UCSD-AML1 (cell line): ENCODE measurements around the gene TBC1D3B.
"Not testable (repeated sequence)": the region's sequence is repeated elsewhere in the genome, so short reads cannot be mapped to it uniquely, and the experiment has no call there.

Experiments used
- DNase-seq: peaks from one replicate; lab custom pipeline; 2025; ENCODE audit not compliant: unreplicated experiment; lab: John Stamatoyannopoulos, UW

TBC1D3B gene

DNA sequence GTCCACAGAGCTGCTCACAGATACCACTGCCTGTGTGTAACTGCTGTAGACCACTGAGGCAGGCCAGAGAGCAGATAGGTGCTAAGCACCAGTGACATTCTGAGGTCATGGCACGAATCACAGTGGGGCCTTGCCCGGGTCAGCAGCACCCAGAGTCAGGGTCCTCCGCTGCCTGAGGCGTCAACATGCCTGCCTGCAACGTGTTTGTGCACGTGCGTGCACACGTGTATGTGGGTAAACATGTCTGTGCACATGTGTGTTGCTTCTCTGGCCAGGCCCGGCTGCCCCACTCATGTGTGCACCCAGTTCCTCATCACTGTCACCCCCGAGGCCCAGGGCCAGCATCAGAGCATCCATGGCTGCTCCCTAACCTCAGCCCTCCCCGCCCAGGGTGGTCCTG, at the start of gene TBC1D3B:
TBC1D3B (minus strand) TSS at position 101 of the 400 bp plus-strand sequence. CDS start 1,586 bp downstream, outside the sequence.
- not testable (repeated sequence) for DNase-seq

DNA sequence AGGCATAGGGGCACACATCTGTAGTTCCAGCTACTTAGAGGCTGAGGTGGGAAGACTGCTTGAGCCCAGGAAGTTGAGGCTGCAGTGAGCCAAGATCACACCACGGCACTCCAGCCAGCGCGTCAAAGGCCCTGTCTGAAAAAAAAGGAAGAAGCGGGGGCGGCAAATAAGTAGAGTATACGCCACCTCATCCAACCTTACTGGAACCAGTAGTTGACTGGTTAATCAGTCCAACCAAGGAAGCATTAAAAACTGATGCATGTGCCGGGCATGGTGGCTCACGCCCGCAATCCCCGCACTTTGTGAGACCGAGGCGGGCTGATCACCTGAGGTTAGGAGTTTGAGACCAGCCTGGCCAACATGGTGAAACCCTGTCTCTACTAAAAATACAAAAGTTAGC, 46.5 kb upstream of the TBC1D3B start:
- not testable (repeated sequence) for DNase-seq

DNA sequence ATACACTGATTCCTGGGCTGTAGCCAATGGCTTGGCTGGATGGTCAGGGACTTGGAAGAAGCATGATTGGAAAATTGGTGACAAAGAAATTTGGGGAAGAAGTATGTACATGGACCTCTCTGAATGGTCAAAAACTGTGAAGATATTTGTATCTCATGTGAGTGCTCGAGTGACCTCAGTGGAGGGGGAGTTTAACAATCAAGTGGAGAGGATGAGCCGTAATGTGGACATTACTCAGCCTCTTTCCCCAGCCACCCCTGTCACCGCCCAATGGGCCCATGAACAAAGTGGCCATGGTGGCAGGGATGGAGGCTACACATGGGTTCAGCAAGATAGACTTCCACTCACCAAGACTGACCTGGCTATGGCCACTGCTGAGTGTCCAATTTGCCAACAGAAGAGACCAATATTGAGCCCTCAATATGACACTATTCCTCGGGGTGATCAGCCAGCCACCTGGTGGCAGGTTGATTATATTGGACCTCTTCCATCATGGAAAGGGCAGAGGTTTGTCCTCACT, 45.2 kb upstream of the TBC1D3B start:
- DNase-seq, result not testable (repeated sequence)

DNA sequence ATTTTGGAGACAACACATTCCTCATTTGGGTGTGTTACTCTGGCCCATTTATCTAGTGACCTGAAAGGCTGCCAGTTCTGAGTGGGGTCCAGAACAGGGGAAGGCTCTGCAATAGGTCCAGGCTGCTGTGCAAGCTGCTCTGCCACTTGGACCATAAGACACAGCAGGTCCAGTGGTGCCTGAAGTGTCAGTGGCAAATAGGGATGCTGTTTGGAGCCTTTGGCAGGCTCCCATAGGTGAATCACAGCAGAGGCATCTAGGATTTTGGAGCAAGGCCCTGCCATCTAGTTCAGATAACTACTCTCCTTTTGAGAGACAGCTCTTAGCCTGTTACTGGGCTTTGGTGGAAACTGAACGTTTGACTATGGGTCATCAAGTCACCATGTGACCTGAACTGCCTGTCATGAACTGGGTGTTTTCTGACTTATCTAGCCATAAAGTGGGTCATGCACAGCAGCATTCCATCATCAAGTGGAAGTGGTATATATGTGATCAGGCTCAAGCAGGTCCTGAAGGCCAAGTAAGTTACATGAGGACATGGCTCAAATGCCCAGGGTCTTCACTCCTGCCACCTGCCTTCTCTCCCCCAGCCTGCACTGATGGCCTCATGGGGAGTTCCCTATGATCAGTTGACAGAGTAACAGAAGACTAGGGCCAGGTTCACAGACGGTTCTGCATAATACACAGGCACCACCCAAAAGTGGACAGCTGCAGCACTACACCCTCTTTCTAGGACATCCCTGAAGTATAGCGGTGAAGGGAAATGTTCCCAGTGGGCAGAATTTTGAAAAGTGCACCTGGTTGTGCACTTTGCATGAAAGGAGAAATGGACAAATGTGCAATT, 44.5 kb upstream of the TBC1D3B start:
- not testable (repeated sequence) for DNase-seq

DNA sequence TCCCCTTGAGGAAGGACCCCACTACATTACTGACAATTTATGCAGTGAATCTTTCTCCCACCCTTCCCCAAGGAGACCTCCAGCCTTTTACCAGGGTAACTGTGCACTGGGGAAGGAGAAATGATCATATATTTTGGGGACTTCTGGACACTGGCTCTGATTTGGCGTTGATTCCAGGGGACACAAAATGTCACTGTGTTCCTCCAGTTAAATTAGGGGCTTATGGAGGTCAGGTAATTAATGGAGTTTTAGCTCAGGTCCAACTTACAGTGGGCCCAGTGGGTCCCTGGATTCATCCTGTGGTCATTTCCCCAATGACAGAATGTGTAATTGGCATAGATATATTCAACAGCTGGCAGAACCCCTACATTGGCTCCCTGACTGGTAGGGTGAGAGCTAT, 43.1 kb upstream of the TBC1D3B start:
- not testable (repeated sequence) for DNase-seq

DNA sequence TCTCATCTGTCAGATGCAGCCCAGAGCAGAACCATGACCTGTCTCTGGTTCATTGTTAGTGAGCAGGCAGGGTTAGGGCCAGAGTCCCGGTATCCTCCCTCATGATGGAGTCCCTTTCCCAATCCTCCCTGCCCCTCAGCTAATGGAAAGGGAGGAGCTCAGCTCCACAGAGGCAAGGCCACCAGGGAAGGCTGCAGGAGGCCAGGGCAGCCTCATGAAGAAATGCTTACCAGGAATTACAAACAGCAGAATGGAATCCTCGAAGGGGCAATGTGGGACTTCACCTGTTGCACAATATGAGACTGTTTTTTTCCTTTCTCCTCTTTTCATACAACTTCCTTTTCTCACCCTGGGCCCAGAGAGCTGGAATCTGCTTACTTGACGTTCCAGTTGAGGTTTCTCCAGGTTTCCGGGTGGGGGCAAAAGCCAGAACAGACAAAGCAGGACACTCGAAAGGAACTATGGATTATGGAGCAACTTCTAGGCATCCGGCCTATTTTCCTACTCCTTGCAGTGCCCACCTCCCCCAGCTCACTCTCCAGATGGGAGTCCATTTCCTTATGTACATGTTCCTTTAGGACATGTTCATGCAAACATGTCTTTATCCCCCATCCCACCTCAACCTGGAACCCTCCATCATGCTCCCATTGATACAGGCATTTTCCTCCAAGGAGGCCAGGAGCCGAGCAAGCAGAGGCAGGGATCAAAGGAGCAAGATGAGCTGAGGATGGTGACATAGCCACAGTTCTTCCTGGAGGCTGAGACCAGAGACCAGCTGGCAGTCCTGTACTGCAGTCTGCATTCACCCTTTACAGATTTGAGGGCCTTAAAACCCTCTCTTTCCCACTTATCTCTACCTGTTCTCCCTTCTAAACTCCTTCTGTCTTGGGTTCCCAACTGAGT, 39.2 kb upstream of the TBC1D3B start:
- not testable (repeated sequence) for DNase-seq

DNA sequence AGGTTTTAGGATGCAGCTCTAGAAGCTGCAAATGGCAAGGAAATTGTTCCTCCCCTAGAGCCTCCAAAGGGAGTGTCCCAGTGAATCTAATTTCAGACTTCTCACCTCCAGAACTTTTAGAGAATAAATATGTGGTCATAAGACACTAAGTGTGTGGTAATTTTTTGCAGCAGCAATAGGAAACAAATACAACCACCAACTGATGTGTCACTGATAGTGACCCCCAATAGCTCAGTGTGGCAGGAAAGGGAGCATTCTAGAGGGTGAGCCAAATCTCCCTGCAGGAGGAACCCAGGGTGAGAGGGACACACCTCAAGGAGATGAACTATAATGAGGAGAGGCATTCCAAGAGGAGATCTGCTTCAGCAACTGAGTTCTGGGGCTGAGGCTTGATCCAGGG, 38.5 kb upstream of the TBC1D3B start:
- DNase-seq, result no peak

DNA sequence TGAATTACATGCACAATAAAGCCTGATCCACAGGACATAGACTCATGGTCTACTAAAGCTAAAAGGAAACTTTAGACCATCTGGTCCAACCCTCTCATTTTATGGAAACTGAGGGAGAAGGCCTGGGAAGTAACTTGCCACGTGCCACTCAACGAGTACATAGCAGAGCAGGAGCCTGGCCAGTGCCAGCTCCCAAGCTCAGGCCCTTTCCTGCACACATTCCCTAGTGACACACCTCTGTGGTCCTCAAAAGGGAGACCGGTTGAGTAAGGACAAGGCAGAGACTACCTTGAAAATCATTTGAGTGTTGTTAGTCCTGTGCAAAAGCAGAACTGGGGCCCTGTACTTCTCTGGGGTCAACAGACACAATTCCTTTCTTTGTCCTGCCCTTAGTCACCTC, 37.3 kb upstream of the TBC1D3B start:
- no peak for DNase-seq

DNA sequence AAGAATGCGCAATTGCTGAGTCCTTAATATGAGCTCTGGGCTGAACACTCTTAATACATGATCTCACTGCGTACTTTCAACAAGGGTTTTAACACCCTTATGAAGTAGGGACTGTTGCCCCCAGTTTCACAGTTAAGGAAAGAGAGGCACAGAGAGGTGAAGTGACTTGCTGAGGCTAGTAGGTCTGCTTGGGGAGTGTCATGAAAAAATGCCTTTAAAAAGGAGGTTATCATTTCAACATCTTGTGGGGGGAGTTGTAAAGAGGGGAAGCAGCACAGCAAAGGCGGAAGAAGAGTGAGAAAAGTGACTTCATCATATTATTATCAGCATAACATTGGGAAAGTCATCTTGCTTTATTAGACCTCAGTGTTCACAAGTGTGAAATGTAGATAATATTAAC, 36.5 kb upstream of the TBC1D3B start:
- no peak for DNase-seq

DNA sequence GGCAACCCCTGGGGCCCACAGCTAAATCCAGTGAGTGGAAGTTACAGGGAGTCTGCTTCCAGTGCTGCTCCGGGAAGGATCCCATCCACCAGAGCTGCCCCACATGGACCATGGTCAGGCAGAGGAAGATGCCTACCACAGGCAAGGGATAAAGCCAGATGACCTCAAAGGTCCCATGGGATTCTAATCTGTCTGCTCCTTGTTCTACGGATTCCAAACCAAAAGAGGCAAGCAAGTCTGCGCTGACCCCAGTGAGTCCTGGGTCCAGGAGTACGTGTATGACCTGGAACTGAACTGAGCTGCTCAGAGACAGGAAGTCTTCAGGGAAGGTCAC, 35.8 kb upstream of the TBC1D3B start:
- DNase-seq, result no peak

DNA sequence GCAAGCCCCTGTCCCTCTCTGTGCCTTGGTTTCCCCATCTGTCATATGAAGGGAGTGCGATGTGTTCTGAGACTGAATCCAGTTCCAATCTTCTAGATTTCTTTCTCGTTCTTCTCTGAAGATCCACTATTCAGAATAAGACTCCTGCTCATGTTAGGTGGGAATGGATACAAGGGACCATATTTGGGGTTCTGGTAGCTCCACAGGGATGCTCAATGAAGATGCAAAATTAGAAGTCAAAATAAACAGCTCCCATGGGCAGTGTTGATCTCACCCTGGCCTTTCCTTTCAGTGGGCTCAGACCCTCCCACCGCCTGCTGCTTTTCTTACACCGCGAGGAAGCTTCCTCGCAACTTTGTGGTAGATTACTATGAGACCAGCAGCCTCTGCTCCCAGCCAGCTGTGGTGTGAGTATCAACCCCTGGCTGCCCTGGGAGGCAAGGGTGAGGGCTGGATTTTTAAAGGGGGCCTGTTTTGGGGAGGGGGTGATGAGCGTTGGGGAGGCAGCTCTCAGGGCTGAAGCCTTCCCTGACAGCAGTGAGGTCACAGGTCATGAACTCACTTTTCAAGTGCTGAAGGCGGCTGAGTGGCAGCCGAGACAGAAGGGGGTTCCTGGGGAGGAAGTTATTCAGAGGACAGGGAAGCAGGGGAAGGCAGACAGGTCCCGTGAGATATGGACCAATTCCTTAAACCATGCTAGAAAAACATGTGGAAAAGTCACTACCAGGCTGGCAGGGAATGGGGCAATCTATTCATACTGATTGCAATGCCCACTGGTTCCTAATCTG, 35.2 kb upstream of the TBC1D3B start:
- DNase-seq, result not testable (repeated sequence)

DNA sequence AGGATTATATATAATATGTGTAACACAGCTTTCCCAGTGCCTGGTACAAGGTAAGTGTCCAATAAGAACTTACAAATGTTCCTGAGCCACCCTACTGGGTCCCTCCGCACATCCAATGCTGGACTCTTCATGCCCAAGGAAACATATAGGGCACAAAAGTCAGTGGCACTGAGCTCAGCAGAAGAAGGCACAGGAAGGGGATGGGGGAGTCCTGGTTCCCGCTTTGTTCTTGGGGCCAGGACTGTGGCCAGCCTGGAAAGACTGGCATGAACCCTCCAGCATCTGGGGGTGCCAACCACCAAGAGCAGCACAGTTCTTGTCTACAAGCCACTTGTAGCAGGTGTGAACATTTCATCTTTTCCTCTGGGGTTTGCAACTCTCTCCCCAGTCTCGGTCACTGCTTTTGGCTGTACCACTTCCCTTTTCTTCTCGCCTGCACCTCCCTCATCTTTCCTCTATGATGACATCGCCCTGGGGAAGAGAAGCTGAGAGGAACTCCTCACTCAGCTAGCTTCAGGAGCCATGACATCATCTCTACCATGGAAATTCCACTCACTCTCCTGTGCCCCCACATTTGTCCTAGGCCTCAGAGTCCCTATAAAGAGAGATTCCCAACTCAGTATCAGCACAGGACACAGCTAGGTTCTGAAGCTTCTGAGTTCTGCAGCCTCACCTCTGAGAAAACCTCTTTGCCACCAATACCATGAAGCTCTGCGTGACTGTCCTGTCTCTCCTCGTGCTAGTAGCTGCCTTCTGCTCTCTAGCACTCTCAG, 34.2 kb upstream of the TBC1D3B start, which contains the start of gene CCL4L2:
CCL4L2 (plus strand) TSS at position 625 of the 773 bp plus-strand sequence.
- not testable (repeated sequence) for DNase-seq

DNA sequence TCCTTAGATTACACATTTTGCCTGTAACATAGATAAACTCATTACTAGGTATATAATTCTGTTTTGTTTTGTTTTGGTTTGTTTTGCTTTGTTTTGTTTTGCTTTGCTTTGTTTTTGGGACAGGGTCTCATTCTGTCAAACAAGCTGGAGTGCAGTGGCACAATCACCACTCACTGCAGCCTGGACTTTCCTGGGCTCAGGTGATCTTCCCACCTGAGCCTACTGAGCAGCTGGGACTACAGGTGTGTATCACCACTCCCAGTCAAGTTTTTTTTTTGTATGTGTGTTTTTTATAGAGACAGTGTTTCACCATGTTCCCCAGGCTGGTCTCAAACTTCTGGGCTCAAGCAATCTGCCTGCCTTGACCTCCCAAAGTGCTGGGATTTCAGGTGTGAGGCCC, 33.1 kb upstream of the TBC1D3B start:
- no peak for DNase-seq

DNA sequence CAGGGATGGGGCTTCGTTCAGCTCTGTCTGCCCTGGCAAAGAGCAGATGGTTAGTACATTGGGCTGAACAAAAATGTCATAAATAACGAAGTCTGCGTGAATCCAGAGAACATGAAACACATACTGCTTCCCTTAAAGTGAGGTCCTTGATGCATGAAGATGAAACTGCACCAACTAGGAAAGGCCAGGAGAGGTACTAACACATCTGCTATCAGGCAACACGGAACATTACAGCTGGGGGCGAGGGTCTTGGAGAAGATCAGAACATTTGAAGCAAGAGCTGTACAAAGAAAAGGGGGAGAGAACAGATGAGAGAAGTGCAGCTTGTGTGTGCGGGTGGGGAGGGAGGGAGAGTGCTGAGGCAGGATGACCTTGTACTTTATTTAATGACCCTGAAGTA, 30.9 kb upstream of the TBC1D3B start:
- DNase-seq, result not testable (repeated sequence)

DNA sequence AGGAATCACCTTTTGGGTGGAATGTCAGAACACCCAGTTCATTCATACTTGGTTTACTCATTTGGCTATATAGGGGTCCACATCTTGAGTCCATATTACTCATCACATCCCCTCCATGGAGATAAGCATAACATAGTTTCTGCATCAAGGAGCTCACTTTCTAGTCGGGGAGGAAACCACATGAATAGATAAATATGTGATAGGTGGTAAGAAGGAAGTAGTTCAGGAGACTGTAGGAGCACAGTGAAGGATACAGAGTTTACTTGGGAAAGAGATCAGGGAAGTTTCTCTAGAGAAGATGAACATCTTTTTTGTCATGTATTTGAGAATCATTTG, 30.0 kb upstream of the TBC1D3B start:
- DNase-seq, result not testable (repeated sequence)

DNA sequence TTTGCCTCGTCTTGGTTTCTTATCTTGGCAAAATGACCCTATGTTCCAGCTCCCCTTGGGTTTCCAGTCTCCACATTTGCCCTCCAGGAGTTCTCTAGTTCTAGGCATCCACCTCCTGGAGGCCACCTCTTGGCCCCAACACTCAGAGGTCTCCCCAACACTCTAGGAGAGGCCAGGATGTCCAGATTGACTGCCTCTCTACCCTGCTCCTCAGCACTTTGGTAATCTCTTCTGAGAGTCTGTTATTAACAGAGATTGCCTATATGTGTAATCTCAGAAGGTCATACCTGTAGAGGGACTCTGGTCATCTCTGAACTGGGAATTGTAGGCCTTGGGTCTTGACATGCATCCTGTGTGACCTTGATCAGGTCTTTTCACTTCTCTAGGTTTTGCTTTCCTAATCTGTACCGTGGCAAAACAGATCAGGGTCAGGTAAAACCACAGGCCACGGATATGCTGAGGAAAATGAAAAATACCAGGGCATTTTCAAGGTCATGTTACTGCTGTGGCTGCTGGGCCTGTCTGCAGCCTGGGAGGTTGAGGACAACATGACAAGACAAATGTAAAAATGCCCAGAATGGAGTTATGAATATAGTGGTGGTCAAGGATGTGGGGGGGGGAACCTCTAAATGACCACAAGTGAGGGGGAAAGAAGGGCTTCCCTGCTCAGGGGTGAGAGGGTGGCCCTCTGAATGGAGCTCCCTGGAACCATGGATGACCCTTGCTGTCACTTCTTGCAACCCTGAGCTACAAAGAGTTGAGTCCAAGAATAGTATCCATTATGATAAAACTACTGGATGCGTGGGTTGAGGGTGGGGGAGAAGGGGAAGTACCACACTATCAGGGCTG, 29.4 kb upstream of the TBC1D3B start:
- DNase-seq, result no peak

DNA sequence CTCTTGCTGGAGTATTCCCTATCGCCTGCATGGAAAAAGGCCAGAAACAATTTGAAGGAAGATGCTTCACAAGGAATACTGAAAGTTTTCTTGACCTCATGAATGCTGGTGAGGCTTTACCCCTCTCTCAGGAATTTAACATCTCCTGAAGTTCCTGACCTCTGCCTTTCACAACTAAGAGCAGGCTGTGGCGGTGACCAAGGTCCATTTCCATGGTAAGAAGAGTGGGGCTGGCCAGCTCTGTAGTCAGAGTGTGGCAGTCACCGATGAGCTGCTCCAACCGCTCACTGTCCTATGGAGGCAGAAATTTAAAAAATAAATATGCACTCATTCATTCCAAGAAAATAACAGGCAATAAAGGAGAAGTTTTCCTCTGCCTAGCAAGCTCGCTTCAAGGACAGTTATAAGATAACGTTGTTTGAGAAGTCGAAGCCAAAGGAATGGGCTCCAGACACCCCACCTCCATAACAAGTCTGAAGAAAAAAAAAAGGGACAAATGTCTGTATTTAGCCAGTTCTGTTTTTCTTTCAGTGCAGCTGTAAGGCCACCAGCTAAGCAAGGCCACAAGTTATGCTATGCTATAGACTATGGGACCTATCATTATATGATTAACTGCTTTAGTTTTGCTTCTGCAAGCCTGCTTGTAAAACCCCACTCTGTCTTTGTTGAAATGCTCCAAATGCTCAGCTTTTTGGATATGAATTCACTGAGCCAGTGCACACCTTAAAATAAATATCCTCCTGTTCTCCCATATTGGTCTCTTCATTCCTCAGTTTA, 28.5 kb upstream of the TBC1D3B start:
- no peak for DNase-seq

DNA sequence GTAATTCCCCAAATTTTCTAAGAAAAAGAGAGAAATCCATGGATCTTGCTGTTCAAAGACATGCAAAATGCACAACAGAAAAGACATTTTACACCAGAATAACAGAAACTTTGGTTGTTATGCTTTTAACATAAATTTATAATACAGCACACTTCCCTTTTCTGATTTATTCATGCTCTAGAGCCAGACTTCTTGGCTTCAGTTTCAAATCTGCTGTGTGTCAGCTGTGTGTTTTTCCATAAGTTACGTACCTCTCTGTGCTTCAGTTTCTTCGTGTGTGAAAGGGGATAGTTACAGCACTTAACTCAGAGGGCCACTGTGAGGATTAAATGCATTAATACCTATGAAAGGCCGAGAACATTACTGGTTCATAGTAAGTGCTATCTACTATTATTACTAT, 26.9 kb upstream of the TBC1D3B start:
- no peak for DNase-seq

DNA sequence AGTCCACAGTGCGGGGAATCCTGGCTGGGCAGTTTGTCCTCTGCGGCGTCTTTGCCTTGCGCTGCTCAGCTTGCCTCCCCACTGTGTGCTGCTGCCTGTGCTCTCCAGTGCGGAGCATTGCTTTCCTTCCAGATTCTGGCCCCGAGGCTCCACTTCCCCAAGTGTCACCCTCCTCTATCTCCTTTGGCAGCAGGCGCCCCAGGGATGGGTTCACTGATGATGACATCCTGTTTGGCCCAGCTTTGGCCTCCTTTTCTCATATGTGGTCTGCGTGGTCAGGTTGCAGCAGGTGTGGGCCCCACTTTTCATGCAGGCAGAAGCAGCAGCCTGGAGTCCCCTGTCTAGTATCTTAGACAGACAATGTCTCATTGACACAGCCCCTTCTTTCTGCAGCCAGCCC, 25.1 kb upstream of the TBC1D3B start:
- not testable (repeated sequence) for DNase-seq
